OCI-LY3 (cell line): ENCODE measurements around the gene ADGRA3.
A peak's percentile ranks its signal among the peaks of the same experiment; 100 is the strongest.

ENCODE experiments used
- H2AFZ ChIP-seq: fragments of 200-600, 300-600 bp; shearing (Covaris generic); 2 replicates; pipeline ENCODE4 v1.6.0; 2014; ENCODE audit warnings: antibody characterized with exemption, low read depth, low read length
- H3K27ac ChIP-seq: fragments of 200-600, 300-600 bp; sonication (generic); 2 replicates; pipeline ENCODE4 v1.5.1; 2014; ENCODE audit warnings: mild to moderate bottlenecking, low read length, moderate library complexity, mixed read lengths
- H3K27me3 ChIP-seq: fragments of 200-600, 300-600 bp; sonication (generic); 2 replicates; pipeline ENCODE4 v1.6.1; 2014; ENCODE audit warnings: low read depth, low read length, mixed read lengths
- H3K36me3 ChIP-seq: fragments of 200-600, 300-600 bp; sonication (generic); replicated peaks from 2 replicates; pipeline ENCODE3; 2014; ENCODE audit warnings: low read depth, low read length, mixed read lengths
- H3K4me1 ChIP-seq: fragments of 300-600, 200-600 bp; sonication (generic); 2 replicates; pipeline ENCODE4 v1.6.1; 2014; ENCODE audit warnings: low read length, mixed read lengths
- H3K4me2 ChIP-seq: fragments of 200-600, 300-600 bp; sonication (generic); 2 replicates; pipeline ENCODE4 v1.6.1; 2014; ENCODE audit warnings: low read length, mixed read lengths
- H3K4me3 ChIP-seq: fragments of 300-600, 200-600 bp; sonication (generic); 2 replicates; pipeline ENCODE4 v1.5.1; 2014; ENCODE audit warnings: antibody characterized with exemption, mild to moderate bottlenecking, low read length, moderate library complexity
- H3K79me2 ChIP-seq: fragments of 300-600, 200-600 bp; shearing (Covaris generic); 2 replicates; pipeline ENCODE4 v1.6.1; 2014; ENCODE audit warnings: mild to moderate bottlenecking, low read length, mixed read lengths
- H3K9ac ChIP-seq: fragments of 300-600, 200-600 bp; shearing (Covaris generic); 2 replicates; pipeline ENCODE4 v1.6.0; 2014; ENCODE audit warnings: mild to moderate bottlenecking, low read length, moderate library complexity
- H3K9me3 ChIP-seq: fragments of 200-600, 300-600 bp; shearing (Covaris generic); 2 replicates; pipeline ENCODE4 v1.6.1; 2014; ENCODE audit warnings: low read length, mixed read lengths; ENCODE audit not compliant: insufficient read depth
- H4K20me1 ChIP-seq: fragments of 200-600, 300-600 bp; sonication (generic); 2 replicates; pipeline ENCODE4 v1.6.1; 2016; ENCODE audit warnings: low read length, mixed read lengths; ENCODE audit not compliant: insufficient read depth
- CTCF ChIP-seq: fragments of 200-600, 300-600 bp; sonication (generic); IDR thresholded peaks from 2 replicates; pipeline ENCODE4 v1.5.1; 2014; ENCODE audit warnings: antibody characterized with exemption, low read length, low read depth
- EZH2phosphoT487 ChIP-seq: fragments of 200-600 bp; shearing (Covaris generic); IDR thresholded peaks from 2 replicates; pipeline ENCODE4 v1.6.1; 2018; ENCODE audit warnings: antibody characterized with exemption, mixed run types, low read depth

Gene ADGRA3

GRCh38 chr4:22363036-22363435 is 152.8 kb downstream of the ADGRA3 start:
- Histone ChIP-seq H3K79me2 (no peaks in the 10 kb centered on the region), H3K36me3 (no peaks in the 10 kb centered on the region), H3K27me3 (no peaks in the 10 kb centered on the region), H3K4me2 (no peak overlapping the region), H3K4me1 (no peaks in the 10 kb centered on the region), H3K9me3 (no peaks in the 10 kb centered on the region), H2AFZ (no peak overlapping the region), H3K9ac (no peak overlapping the region), H3K27ac (no peak overlapping the region), H3K4me3 (no peak overlapping the region), H4K20me1 (no peaks in the 10 kb centered on the region)
- no peak for TF ChIP-seq EZH2phosphoT487
- no peak for TF ChIP-seq CTCF

- Histone ChIP-seq H3K27ac (no peak overlapping the region), H3K79me2 (no peaks in the 10 kb centered on the region), H4K20me1 (no peaks in the 10 kb centered on the region), H3K27me3 (no peaks in the 10 kb centered on the region), H2AFZ (peak overlapping the region; percentile 63), H3K4me3 (no peak overlapping the region), H3K4me1 (peaks cover 7% of the 10 kb centered on the region), H3K4me2 (peak overlapping the region; percentile 23), H3K9me3 (no peaks in the 10 kb centered on the region), H3K9ac (no peak overlapping the region), H3K36me3 (no peaks in the 10 kb centered on the region)
- TF ChIP-seq EZH2phosphoT487 (no peak), CTCF (peak; percentile 68)
Measured at GRCh38 chr4:22356987-22357596, 158.8 kb downstream of the ADGRA3 start.

- TF ChIP-seq EZH2phosphoT487: no peak
- no peak for TF ChIP-seq CTCF
- Histone ChIP-seq H3K4me3 (no peak overlapping the region), H2AFZ (no peak overlapping the region), H3K36me3 (no peaks in the 10 kb centered on the region), H4K20me1 (no peaks in the 10 kb centered on the region), H3K27ac (no peak overlapping the region), H3K79me2 (no peaks in the 10 kb centered on the region), H3K9ac (no peak overlapping the region), H3K4me1 (no peaks in the 10 kb centered on the region; the same call in 1 of the 2 replicates), H3K9me3 (no peaks in the 10 kb centered on the region), H3K4me2 (no peak overlapping the region), H3K27me3 (no peaks in the 10 kb centered on the region)
Measured at GRCh38 chr4:22348410-22348809, 167.5 kb downstream of the ADGRA3 start.

GRCh38 chr4:22345678-22346077 is 170.2 kb downstream of the ADGRA3 start:
- Histone ChIP-seq H2AFZ (no peak overlapping the region), H3K4me1 (no peaks in the 10 kb centered on the region; the same call in 1 of the 2 replicates), H3K9me3 (no peaks in the 10 kb centered on the region), H4K20me1 (no peaks in the 10 kb centered on the region), H3K36me3 (no peaks in the 10 kb centered on the region), H3K79me2 (no peaks in the 10 kb centered on the region), H3K4me2 (no peak overlapping the region), H3K4me3 (no peak overlapping the region), H3K27me3 (no peaks in the 10 kb centered on the region), H3K27ac (no peak overlapping the region), H3K9ac (no peak overlapping the region)
- TF ChIP-seq CTCF: no peak
- TF ChIP-seq EZH2phosphoT487: no peak
